ENCODE measurements around the gene CADM2. TPM values are rescaled to one million over a fixed set of nuclear protein-coding genes. Genes with fewer than 3 reads are reported as not detected.
"Not testable (repeated sequence)": the region's sequence is repeated elsewhere in the genome, so short reads cannot be mapped to it uniquely, and the experiment has no call there.

The CADM2 gene
- total RNA-seq, 1 experiment from 2014 or later, result 1.3 TPM

DNA sequence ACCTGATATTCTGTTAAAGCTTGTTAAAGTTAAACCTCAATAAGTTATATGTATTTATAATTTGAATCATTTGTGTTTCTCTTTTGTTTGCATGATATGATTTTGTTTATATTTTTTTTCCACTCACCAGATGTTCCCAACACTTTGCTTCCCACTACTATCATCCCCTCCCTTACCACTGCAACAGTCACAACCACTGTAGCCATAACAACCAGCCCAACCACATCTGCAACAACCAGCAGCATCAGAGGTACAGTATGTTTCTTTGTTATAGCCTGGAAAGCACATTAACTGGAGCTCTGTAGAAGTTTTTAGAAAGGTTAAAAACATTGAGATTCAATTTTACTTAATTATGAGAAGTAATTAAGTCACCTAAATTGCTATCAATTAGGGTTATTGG lies 1020.2 kb downstream of the CADM2 start:
- no peaks in the 10 kb centered on the region for H3K27me3 Mint-ChIP-seq (ENCODE audit: unreplicated experiment)
- intact Hi-C loops (cut with micrococcal nuclease; ENCODE audit: unreplicated experiment), result no loop called here
- BruUV-seq (replicated peaks), result no TSS peak

DNA sequence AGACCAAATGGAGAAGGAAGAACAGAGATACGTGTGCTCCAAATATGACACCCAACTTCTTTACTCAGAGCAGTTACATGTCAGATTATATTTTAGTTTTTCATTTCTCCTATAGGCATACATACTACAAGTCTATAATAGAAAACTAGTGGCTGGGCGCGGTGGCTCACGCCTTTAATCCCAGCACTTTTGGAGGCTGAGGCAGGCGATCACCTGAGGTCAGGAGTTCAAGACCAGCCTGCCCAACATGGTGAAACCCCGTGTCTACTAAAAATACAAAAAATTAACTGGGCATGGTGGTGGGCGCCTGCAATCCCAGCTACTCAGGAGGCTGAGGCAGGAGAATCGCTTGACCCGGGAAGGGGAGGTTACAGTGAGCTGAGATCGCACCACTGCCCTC lies 1030.8 kb downstream of the CADM2 start:
- intact Hi-C loops (cut with micrococcal nuclease; ENCODE audit: unreplicated experiment), result loop anchor here (10.0 kb wide), 1 partner anchor 45 kb away; no protein-coding TSS in a partner anchor
- DNase-seq; H3K27me3 Mint-ChIP-seq (ENCODE audit: unreplicated experiment); CTCF ChIA-PET; H3K27ac Mint-ChIP-seq (ENCODE audit: unreplicated experiment); H3K36me3 Mint-ChIP-seq (ENCODE audit: insufficient read depth, unreplicated experiment); H3K4me1 Mint-ChIP-seq (ENCODE audit: low read depth, unreplicated experiment); H3K9me3 Mint-ChIP-seq (ENCODE audit: low read depth, unreplicated experiment); H3K4me3 Mint-ChIP-seq (ENCODE audit: low read depth, unreplicated experiment); BruUV-seq (replicated peaks): not testable (repeated sequence)

More for the DNA sequence above, 1020.2 kb downstream of the CADM2 start:
- Mint-ChIP-seq H3K9me3 (ENCODE audit: low read depth, unreplicated experiment) (no peaks in the 10 kb centered on the region), H3K27ac (ENCODE audit: unreplicated experiment) (no peak overlapping the region), H3K4me1 (ENCODE audit: low read depth, unreplicated experiment) (no peaks in the 10 kb centered on the region), H3K4me3 (ENCODE audit: low read depth, unreplicated experiment) (no peak overlapping the region), H3K36me3 (ENCODE audit: insufficient read depth, unreplicated experiment) (no peaks in the 10 kb centered on the region)
- TF ChIP-seq, protein P1, sequence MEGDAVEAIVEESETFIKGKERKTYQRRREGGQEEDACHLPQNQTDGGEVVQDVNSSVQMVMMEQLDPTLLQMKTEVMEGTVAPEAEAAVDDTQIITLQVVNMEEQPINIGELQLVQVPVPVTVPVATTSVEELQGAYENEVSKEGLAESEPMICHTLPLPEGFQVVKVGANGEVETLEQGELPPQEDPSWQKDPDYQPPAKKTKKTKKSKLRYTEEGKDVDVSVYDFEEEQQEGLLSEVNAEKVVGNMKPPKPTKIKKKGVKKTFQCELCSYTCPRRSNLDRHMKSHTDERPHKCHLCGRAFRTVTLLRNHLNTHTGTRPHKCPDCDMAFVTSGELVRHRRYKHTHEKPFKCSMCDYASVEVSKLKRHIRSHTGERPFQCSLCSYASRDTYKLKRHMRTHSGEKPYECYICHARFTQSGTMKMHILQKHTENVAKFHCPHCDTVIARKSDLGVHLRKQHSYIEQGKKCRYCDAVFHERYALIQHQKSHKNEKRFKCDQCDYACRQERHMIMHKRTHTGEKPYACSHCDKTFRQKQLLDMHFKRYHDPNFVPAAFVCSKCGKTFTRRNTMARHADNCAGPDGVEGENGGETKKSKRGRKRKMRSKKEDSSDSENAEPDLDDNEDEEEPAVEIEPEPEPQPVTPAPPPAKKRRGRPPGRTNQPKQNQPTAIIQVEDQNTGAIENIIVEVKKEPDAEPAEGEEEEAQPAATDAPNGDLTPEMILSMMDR (IDR thresholded peaks at IDR 0.05; ENCODE audit: unreplicated experiment), result no peak
- CTCF ChIA-PET, result no interaction called here
- DNase-seq, result no peak

DNA sequence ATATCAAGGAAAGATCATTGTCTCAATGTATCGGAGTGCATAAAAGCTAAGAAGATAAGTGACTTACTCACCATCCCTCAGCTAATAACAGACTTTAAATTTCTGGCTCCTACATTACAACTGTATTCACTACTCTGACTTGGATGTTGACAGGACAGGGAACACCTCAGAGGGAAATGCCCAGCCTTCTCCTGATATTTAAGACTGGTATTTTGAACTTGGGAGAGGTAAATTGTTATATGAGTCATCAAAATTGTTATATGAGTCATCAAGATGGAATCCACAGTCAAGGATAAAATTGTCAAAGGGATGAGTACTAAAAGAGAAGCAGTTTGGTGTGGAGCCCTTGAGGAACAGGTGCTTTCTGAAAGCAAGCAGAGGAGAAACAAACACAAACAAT lies 1070.8 kb downstream of the CADM2 start:
- CTCF ChIA-PET, result no interaction called here
- TF ChIP-seq, protein P1 (IDR thresholded peaks at IDR 0.05; ENCODE audit: unreplicated experiment), result no peak
- H3K27me3 Mint-ChIP-seq (ENCODE audit: unreplicated experiment), result no peaks in the 10 kb centered on the region
- H3K4me1 Mint-ChIP-seq (ENCODE audit: low read depth, unreplicated experiment), result peaks cover 15% of the 10 kb centered on the region
- H3K27ac Mint-ChIP-seq (ENCODE audit: unreplicated experiment), result peak overlapping the region; percentile 15
- H3K36me3 Mint-ChIP-seq (ENCODE audit: insufficient read depth, unreplicated experiment), result no peaks in the 10 kb centered on the region
- BruUV-seq (replicated peaks), result no TSS peak
- intact Hi-C loops (cut with micrococcal nuclease; ENCODE audit: unreplicated experiment), result no loop called here
- DNase-seq, result no peak
- H3K9me3 Mint-ChIP-seq (ENCODE audit: low read depth, unreplicated experiment), result no peaks in the 10 kb centered on the region
- no peak overlapping the region for H3K4me3 Mint-ChIP-seq (ENCODE audit: low read depth, unreplicated experiment)

DNA sequence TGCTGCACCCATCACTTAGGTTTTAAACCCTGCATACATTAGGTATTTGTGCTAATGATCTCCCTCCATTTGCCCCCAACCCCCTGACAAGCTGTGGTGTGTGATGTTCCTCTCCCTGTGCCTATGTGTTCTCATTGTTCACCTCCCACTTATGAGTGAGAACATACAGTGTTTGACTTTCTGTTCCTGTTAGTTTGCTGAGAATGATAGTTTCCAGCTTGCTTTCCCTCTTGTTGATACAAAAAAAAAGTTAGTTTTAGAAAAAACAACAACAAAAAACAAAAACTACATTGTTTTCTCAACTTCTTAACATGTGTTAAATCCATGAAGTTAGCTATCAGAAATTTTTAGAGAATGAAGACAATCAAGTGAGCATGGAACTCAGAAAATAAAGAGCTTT lies 1079.1 kb downstream of the CADM2 start:
- CTCF ChIA-PET, result no interaction called here
- Mint-ChIP-seq H3K4me3 (ENCODE audit: low read depth, unreplicated experiment) (no peak overlapping the region), H3K27me3 (ENCODE audit: unreplicated experiment) (no peaks in the 10 kb centered on the region), H3K9me3 (ENCODE audit: low read depth, unreplicated experiment) (peaks cover 2% of the 10 kb centered on the region), H3K4me1 (ENCODE audit: low read depth, unreplicated experiment) (no peaks in the 10 kb centered on the region), H3K36me3 (ENCODE audit: insufficient read depth, unreplicated experiment) (no peaks in the 10 kb centered on the region), H3K27ac (ENCODE audit: unreplicated experiment) (no peak overlapping the region)
- intact Hi-C loops (cut with micrococcal nuclease; ENCODE audit: unreplicated experiment), result loop anchor here (10.0 kb wide), 1 partner anchor 53 kb away; no protein-coding TSS in a partner anchor
- no TSS peak for BruUV-seq (replicated peaks)
- TF ChIP-seq, protein P1 (IDR thresholded peaks at IDR 0.05; ENCODE audit: unreplicated experiment), result no peak
- DNase-seq, result no peak

DNA sequence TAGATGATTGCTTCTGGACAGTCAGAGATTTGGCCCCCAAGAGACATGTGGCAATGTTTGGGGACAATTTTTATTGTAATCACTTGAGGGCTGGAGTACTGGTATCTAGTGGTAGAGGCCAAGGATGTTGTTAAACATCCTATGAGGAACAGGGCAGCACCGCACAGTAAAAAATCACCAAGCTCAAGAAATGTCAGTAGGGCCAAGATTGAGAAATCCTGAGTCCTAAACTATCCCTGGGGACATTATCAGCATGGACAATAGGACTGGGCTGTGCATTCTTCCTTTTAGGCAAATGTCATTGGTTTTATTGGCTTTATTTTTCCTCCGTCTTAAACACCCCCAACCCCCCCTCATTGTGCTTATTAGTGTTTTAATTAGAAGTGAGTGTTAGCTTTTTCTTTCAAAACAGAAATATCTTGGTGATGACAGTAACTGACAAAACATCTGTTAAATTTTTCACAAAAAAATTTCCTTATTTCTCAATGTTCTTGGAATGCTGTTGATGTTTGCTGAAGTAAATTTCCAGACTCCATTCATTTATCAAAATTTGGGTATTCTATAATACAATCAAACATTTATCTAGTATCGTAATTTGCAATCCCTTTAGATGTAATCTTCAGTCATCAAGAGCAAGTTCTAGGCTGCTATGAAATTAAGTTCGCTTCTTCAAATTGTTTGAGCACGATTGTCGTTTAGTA lies 1087.8 kb downstream of the CADM2 start:
- intact Hi-C loops (cut with micrococcal nuclease; ENCODE audit: unreplicated experiment), result no loop called here
- no TSS peak for BruUV-seq (replicated peaks)
- TF ChIP-seq, protein P1 (IDR thresholded peaks at IDR 0.05; ENCODE audit: unreplicated experiment), result no peak
- H3K36me3 Mint-ChIP-seq (ENCODE audit: insufficient read depth, unreplicated experiment), result no peaks in the 10 kb centered on the region
- H3K9me3 Mint-ChIP-seq (ENCODE audit: low read depth, unreplicated experiment), result peaks cover 3% of the 10 kb centered on the region
- DNase-seq, result no peak
- no peak overlapping the region for H3K27ac Mint-ChIP-seq (ENCODE audit: unreplicated experiment)
- H3K27me3 Mint-ChIP-seq (ENCODE audit: unreplicated experiment), result no peaks in the 10 kb centered on the region
- CTCF ChIA-PET, result interaction anchor here (0.6 kb wide), 1 partner anchor 656 kb away, joined by 3 read pairs; no protein-coding TSS in a partner anchor
- H3K4me1 Mint-ChIP-seq (ENCODE audit: low read depth, unreplicated experiment), result no peaks in the 10 kb centered on the region
- no peak overlapping the region for H3K4me3 Mint-ChIP-seq (ENCODE audit: low read depth, unreplicated experiment)

All from Calu3 (cell line).